IMR-90 (cell line): ENCODE data around the gene POLR3E.

ENCODE experiments used
- CTCF ChIP-seq: conservative IDR thresholded peaks from 2 replicates; pipeline ENCODE4 v1.5.1; 2012; ENCODE audit warnings: mild to moderate bottlenecking, low read depth, low read length, improper control_type of control experiment
- RFX5 ChIP-seq: IDR thresholded peaks from 2 replicates; pipeline ENCODE4 v1.8.0; 2012; ENCODE audit warnings: low read depth, mild to moderate bottlenecking, low read length, moderate library complexity
- SMC3 ChIP-seq: fragments of 150-350 bp; IDR thresholded peaks from 2 replicates; pipeline ENCODE4 v1.6.1; 2016; ENCODE audit warnings: low read depth, mild to moderate bottlenecking, antibody characterized with exemption, low read length, moderate library complexity
- USF2 ChIP-seq: fragments of 150-350 bp; IDR thresholded peaks from 2 replicates; pipeline ENCODE4 v1.6.1; 2017; ENCODE audit warnings: mild to moderate bottlenecking, antibody characterized with exemption, low read length, low read depth

- no peak for TF ChIP-seq CTCF
- TF ChIP-seq SMC3 = no peak
- TF ChIP-seq RFX5 = no peak
- no peak for TF ChIP-seq USF2
These were observed 50.1 kb downstream of the POLR3E start for GRCh38 chr16:22347100-22347820.
